ENCODE data around the gene IFI27L1. TPM values are rescaled to one million over a fixed set of nuclear protein-coding genes. Genes with fewer than 3 reads are reported as not detected.

Gene IFI27L1
- total RNA-seq, 4 donors from 2014 or later: 3.4 to 9.3 (median 7.4) TPM

GRCh38 chr14:94044476-94045091 lies 36.5 kb upstream of the IFI27L1 start:
- TF ChIP-seq POLR2A (IDR thresholded peaks at IDR 0.05) (no peak), EP300 (IDR thresholded peaks at IDR 0.05) (no peak), POLR2AphosphoS5 (IDR thresholded peaks at IDR 0.05) (no peak), CTCF (IDR thresholded peaks at IDR 0.05) (no peak)
- Histone ChIP-seq H3K9me3 (no peaks in the 10 kb centered on the region), H3K27ac (no peak overlapping the region), H3K36me3 (peaks cover 0 to 64% of the 10 kb centered on the region in 2 donors), H3K4me1 (peaks cover 0 to 23% (median 0%) of the 10 kb centered on the region in 3 donors), H3K27me3 (no peaks in the 10 kb centered on the region), H3K4me3 (no peak overlapping the region)
- ATAC-seq: no peak
- WGBS, 2 donors (ENCODE audit: low coverage in 1 of 2): 75 to 87% methylated on average over 3 to 6 of the region's 20 CpGs

DNA sequence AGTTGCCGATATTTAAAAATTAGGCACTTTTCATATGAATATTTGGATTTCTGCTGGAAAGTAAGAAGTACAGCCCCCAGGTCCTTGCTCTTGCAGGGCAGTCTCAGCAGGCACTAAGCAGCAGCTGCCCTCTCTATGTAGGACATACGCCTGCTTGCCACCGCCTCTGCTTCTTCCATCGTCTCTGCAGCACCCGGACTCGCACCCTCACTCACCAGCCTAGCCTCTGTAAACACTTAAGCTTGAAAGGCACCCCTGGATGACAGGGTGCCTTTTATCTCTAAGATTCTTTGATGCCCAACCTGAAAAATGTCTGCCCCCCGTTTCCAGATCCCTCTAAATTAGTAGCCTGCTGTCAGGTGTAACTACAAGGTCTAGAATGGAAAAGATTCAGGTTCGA lies 36.0 kb upstream of the IFI27L1 start:
- 83 to 92% methylated on average over 1 to 2 of the region's 8 CpGs for WGBS, 2 donors (ENCODE audit: low coverage in 1 of 2)
- Histone ChIP-seq H3K27me3 (no peaks in the 10 kb centered on the region), H3K36me3 (peaks cover 0 to 69% of the 10 kb centered on the region in 2 donors), H3K4me3 (no peak overlapping the region), H3K27ac (no peak overlapping the region), H3K9me3 (no peaks in the 10 kb centered on the region), H3K4me1 (peaks cover 0 to 23% (median 0%) of the 10 kb centered on the region in 3 donors)
- ATAC-seq: no peak
- TF ChIP-seq EP300 (IDR thresholded peaks at IDR 0.05) (no peak), POLR2AphosphoS5 (IDR thresholded peaks at IDR 0.05) (no peak), CTCF (IDR thresholded peaks at IDR 0.05) (no peak), POLR2A (IDR thresholded peaks at IDR 0.05) (no peak)

- 60 to 90% methylated on average over 3 to 14 of the region's 19 CpGs for WGBS, 2 donors (ENCODE audit: low coverage in 1 of 2)
- no peak overlapping the region for H3K27ac ChIP-seq
- TF ChIP-seq EP300 (IDR thresholded peaks at IDR 0.05): no peak
- no peak for TF ChIP-seq CTCF (IDR thresholded peaks at IDR 0.05)
- no peak for TF ChIP-seq POLR2AphosphoS5 (IDR thresholded peaks at IDR 0.05)
- TF ChIP-seq POLR2A (IDR thresholded peaks at IDR 0.05): no peak
- H3K4me1 ChIP-seq: peaks cover 0 to 29% (median 0%) of the 10 kb centered on the region in 3 donors
- peaks cover 0 to 75% of the 10 kb centered on the region in 2 donors for H3K36me3 ChIP-seq
- ATAC-seq: no peak
- no peaks in the 10 kb centered on the region for H3K27me3 ChIP-seq
- H3K4me3 ChIP-seq: no peak overlapping the region
- H3K9me3 ChIP-seq: no peaks in the 10 kb centered on the region
Measured at GRCh38 chr14:94045563-94046345, 35.4 kb upstream of the IFI27L1 start.

DNA sequence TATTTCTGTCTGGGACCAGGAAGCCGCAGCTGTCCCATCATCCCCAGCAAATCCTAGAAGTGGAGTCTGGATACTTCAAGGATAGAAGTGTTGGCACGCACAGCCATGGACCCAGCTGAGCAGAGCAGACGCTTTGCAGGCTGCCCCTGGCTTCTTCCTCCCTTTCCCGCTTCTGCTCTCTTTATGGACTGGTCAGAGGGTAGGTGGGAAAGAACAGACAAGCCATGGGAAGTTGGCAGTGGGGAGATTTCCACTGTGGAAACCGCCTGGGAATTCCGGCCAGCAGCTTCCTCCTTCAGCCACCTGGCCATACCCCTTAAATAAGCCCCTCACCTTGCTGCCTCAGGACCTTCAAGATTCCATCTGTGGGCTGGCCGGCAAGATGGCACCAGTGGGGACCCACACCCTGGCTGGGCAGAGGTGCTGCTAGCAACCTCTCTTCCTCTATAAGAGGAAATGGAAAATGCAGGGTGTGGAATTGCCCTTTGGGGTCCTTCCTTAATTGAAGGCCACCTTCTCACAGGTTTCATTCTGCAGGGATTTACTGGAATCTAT lies 34.3 kb upstream of the IFI27L1 start:
- Histone ChIP-seq H3K9me3 (no peaks in the 10 kb centered on the region), H3K4me1 (peaks cover 0 to 35% (median 5%) of the 10 kb centered on the region in 3 donors), H3K4me3 (no peak overlapping the region), H3K27ac (no peak overlapping the region), H3K27me3 (no peaks in the 10 kb centered on the region), H3K36me3 (peaks cover 0 to 85% of the 10 kb centered on the region in 2 donors)
- no peak for TF ChIP-seq POLR2AphosphoS5 (IDR thresholded peaks at IDR 0.05)
- TF ChIP-seq POLR2A (IDR thresholded peaks at IDR 0.05): no peak
- no peak for TF ChIP-seq EP300 (IDR thresholded peaks at IDR 0.05)
- no peak for TF ChIP-seq CTCF (IDR thresholded peaks at IDR 0.05)
- no CpG with 5 or more reads among the region's 7 CpGs for WGBS, 2 donors (ENCODE audit: low coverage in 1 of 2)
- ATAC-seq: no peak
